DND-41 (cell line): Measurements from ENCODE around the gene PREP.

ENCODE experiments used
- ATAC-seq: fragments of 200-7000 bp; cut with Tn5 transposase; 3 replicates; pipeline ENCODE4 v1.9.1; 2021; ENCODE audit warnings: low read depth; ENCODE audit not compliant: insufficient read depth
- DNase-seq: peaks from one replicate; pipeline ENCODE4 v3.0.0-alpha.2; 2020
- H2AFZ ChIP-seq: 2 replicates; pipeline ENCODE4 v1.6.0; 2012; ENCODE audit warnings: low read depth, low read length
- H3K27ac ChIP-seq: 2 replicates; pipeline ENCODE4 v1.5.1; 2012; ENCODE audit warnings: low read length, inconsistent platforms
- H3K27me3 ChIP-seq: fragments of 200-600 bp; sonication (generic); 2 replicates; pipeline ENCODE4 v1.6.0; 2012; ENCODE audit warnings: low read length, mild to moderate bottlenecking, inconsistent platforms; ENCODE audit not compliant: insufficient read depth, poor library complexity
- H3K36me3 ChIP-seq: 2 replicates; pipeline ENCODE4 v1.5.1; 2012; ENCODE audit warnings: low read length, inconsistent platforms; ENCODE audit not compliant: insufficient read depth
- H3K4me1 ChIP-seq: 2 replicates; pipeline ENCODE4 v1.5.1; 2012; ENCODE audit warnings: mild to moderate bottlenecking, low read length; ENCODE audit not compliant: insufficient read depth
- H3K4me2 ChIP-seq: 2 replicates; pipeline ENCODE4 v1.6.0; 2012; ENCODE audit warnings: mild to moderate bottlenecking, moderate library complexity, low read length, inconsistent platforms; ENCODE audit not compliant: insufficient read depth
- H3K4me3 ChIP-seq, 2 experiments: fragments of 200-600 bp in 1 of 2; shearing (Covaris generic) in 1 of 2; 2 replicates each; pipeline ENCODE4 v1.5.1; 2012 to 2016; ENCODE audit warnings: inconsistent platforms in 2 of 2, low read length in 2 of 2, mild to moderate bottlenecking in 2 of 2, low read depth in 1 of 2, moderate library complexity in 1 of 2
- H3K79me2 ChIP-seq: 2 replicates; pipeline ENCODE4 v1.6.0; 2012; ENCODE audit warnings: low read length, inconsistent platforms; ENCODE audit not compliant: insufficient read depth
- H3K9ac ChIP-seq: 2 replicates; pipeline ENCODE4 v1.6.0; 2012; ENCODE audit warnings: low read depth, mild to moderate bottlenecking, inconsistent platforms, low read length, moderate library complexity
- H3K9me3 ChIP-seq: 2 replicates; pipeline ENCODE4 v1.5.1; 2012; ENCODE audit warnings: low read length, moderate library complexity, mild to moderate bottlenecking, inconsistent platforms; ENCODE audit not compliant: insufficient read depth, severe bottlenecking
- H4K20me1 ChIP-seq: 2 replicates; pipeline ENCODE4 v1.6.0; 2012; ENCODE audit warnings: low read length; ENCODE audit not compliant: insufficient read depth
- EZH2 ChIP-seq: IDR thresholded peaks from 3 replicates; pipeline ENCODE4 v1.6.1; 2012; ENCODE audit warnings: borderline replicate concordance, low read depth, mild to moderate bottlenecking, moderate library complexity, low read length, inconsistent platforms; ENCODE audit not compliant: severe bottlenecking
- TF ChIP-seq, protein P1 (sequence below): IDR thresholded peaks from 2 replicates; pipeline ENCODE4 v1.5.1; 2012; ENCODE audit warnings: borderline replicate concordance, low read length, moderate library complexity, mild to moderate bottlenecking; ENCODE audit not compliant: poor library complexity, severe bottlenecking; ENCODE audit errors: extremely low read depth

The PREP gene

GRCh38 chr6:105433723-105434122, 30.8 kb upstream of the PREP start:
- H3K9me3 ChIP-seq = no peaks in the 10 kb centered on the region
- no peak overlapping the region for H2AFZ ChIP-seq
- no peak for DNase-seq
- no peak overlapping the region for H3K9ac ChIP-seq
- no peak overlapping the region for H3K4me3 ChIP-seq
- no peak for ATAC-seq
- no peaks in the 10 kb centered on the region for H3K79me2 ChIP-seq
- no peak overlapping the region for H3K27ac ChIP-seq
- H3K4me1 ChIP-seq = no peaks in the 10 kb centered on the region
- TF ChIP-seq, protein P1, sequence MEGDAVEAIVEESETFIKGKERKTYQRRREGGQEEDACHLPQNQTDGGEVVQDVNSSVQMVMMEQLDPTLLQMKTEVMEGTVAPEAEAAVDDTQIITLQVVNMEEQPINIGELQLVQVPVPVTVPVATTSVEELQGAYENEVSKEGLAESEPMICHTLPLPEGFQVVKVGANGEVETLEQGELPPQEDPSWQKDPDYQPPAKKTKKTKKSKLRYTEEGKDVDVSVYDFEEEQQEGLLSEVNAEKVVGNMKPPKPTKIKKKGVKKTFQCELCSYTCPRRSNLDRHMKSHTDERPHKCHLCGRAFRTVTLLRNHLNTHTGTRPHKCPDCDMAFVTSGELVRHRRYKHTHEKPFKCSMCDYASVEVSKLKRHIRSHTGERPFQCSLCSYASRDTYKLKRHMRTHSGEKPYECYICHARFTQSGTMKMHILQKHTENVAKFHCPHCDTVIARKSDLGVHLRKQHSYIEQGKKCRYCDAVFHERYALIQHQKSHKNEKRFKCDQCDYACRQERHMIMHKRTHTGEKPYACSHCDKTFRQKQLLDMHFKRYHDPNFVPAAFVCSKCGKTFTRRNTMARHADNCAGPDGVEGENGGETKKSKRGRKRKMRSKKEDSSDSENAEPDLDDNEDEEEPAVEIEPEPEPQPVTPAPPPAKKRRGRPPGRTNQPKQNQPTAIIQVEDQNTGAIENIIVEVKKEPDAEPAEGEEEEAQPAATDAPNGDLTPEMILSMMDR = no peak
- TF ChIP-seq EZH2 = no peak
- H3K27me3 ChIP-seq = no peaks in the 10 kb centered on the region
- no peak overlapping the region for H3K4me2 ChIP-seq
- no peaks in the 10 kb centered on the region for H4K20me1 ChIP-seq
- no peaks in the 10 kb centered on the region for H3K36me3 ChIP-seq

GRCh38 chr6:105432797-105433196, 29.9 kb upstream of the PREP start:
- no peaks in the 10 kb centered on the region for H3K9me3 ChIP-seq
- no peaks in the 10 kb centered on the region for H3K4me1 ChIP-seq
- H2AFZ ChIP-seq = no peak overlapping the region
- H3K27me3 ChIP-seq = no peaks in the 10 kb centered on the region
- no peaks in the 10 kb centered on the region for H3K79me2 ChIP-seq
- H4K20me1 ChIP-seq = no peaks in the 10 kb centered on the region
- H3K9ac ChIP-seq = no peak overlapping the region
- no peaks in the 10 kb centered on the region for H3K36me3 ChIP-seq
- DNase-seq (no peak), ATAC-seq (no peak)
- no peak overlapping the region for H3K4me3 ChIP-seq
- no peak overlapping the region for H3K27ac ChIP-seq
- no peak for TF ChIP-seq EZH2
- TF ChIP-seq, protein P1 = no peak
- no peak overlapping the region for H3K4me2 ChIP-seq

DNA sequence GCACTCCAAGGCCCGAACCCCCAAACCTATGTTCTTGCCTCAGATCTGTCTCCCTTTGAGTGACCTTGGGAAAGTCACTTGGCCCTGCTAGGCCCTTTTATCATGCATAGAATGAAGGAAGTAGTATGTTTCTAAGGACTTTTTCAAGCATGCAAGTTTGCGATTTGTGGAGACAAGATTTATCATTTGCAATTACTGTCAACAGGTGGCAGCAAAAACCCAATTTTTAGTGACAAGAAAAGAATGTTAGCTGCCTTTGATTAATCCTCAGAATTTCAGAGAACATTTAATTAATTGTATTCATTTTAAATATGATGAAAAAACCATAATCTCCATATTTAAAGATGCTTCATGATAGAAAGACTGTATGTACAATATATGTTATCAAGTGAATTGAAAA, 28.3 kb upstream of the PREP start:
- ATAC-seq = peak; percentile 63; the same call in 1 of the 3 replicates
- TF ChIP-seq, protein P1 = peak; percentile 79
- no peak for TF ChIP-seq EZH2
- no peaks in the 10 kb centered on the region for H3K4me1 ChIP-seq
- no peaks in the 10 kb centered on the region for H3K9me3 ChIP-seq
- H3K79me2 ChIP-seq = no peaks in the 10 kb centered on the region
- H3K9ac ChIP-seq = no peak overlapping the region
- H3K27ac ChIP-seq = no peak overlapping the region
- peak overlapping the region; percentile 57; the same call in 1 of the 2 replicates for H2AFZ ChIP-seq
- no peaks in the 10 kb centered on the region for H3K36me3 ChIP-seq
- peak; percentile 27 for DNase-seq
- H3K27me3 ChIP-seq = no peaks in the 10 kb centered on the region
- H4K20me1 ChIP-seq = no peaks in the 10 kb centered on the region
- no peak overlapping the region for H3K4me3 ChIP-seq
- no peak overlapping the region for H3K4me2 ChIP-seq

- no peaks in the 10 kb centered on the region for H3K79me2 ChIP-seq
- DNase-seq = no peak
- no peak overlapping the region for H3K4me3 ChIP-seq
- no peak overlapping the region for H3K9ac ChIP-seq
- H3K9me3 ChIP-seq = no peaks in the 10 kb centered on the region
- H3K27ac ChIP-seq = no peak overlapping the region
- ATAC-seq = no peak
- H3K4me1 ChIP-seq = no peaks in the 10 kb centered on the region
- H3K27me3 ChIP-seq = no peaks in the 10 kb centered on the region
- no peak overlapping the region for H3K4me2 ChIP-seq
- no peak overlapping the region for H2AFZ ChIP-seq
- no peaks in the 10 kb centered on the region for H4K20me1 ChIP-seq
- no peaks in the 10 kb centered on the region for H3K36me3 ChIP-seq
- TF ChIP-seq EZH2 = no peak
- TF ChIP-seq, protein P1 = no peak
Measured at GRCh38 chr6:105430685-105431084, 27.8 kb upstream of the PREP start.
